Tibial artery (tissue), 4 donors: ENCODE measurements around the gene C20orf141.

Experiments
- DNase-seq, 2 donors: peaks; one replicate each; pipeline ENCODE4 v3.0.0-alpha.2; 2019
- H3K27ac ChIP-seq, 2 donors: fragments of 200-600 bp; sonication (generic) in 1 of 2; 1 replicate in 1 of 2; 2 replicates in 1 of 2; pipeline ENCODE4 v1.5.1; 2018 to 2019; ENCODE audit warnings: mild to moderate bottlenecking in 1 of 2
- H3K27me3 ChIP-seq, 2 donors: fragments of 200-600 bp; sonication (generic) in 1 of 2; one replicate each; pipeline versions ENCODE4 v1.5.1 to v1.6.0; 2016 to 2019
- H3K36me3 ChIP-seq, 3 donors: fragments of 200-600 bp; sonication (generic) in 2 of 3; one replicate each; pipeline ENCODE4 v1.5.1; 2016 to 2019; ENCODE audit warnings: mild to moderate bottlenecking in 2 of 3
- H3K4me1 ChIP-seq, 4 donors: fragments of 200-600 bp; sonication (generic) in 2 of 4; 1 replicate in 3 of 4; 2 replicates in 1 of 4; pipeline ENCODE4 v1.5.1; 2016 to 2019
- H3K4me3 ChIP-seq, 2 donors: fragments of 200-600 bp; sonication (generic) in 1 of 2; 1 replicate in 1 of 2; 2 replicates in 1 of 2; pipeline ENCODE4 v1.5.1; 2018 to 2019; ENCODE audit warnings: mild to moderate bottlenecking in 2 of 2
- H3K9me3 ChIP-seq, 3 donors: fragments of 200-600 bp; sonication (generic) in 1 of 3; one replicate each; pipeline ENCODE4 v1.5.1; 2016 to 2019
- intact Hi-C: fragments of 100-400 bp; cut with DNase I; formaldehyde crosslinking; loops from one replicate; pipeline ENCODE4 v1.15.0; 2023; ENCODE audit warnings: low total_unique reads
- TF ChIP-seq, protein P1 (sequence below), 2 experiments: fragments of 200-600 bp in 1 of 2; fragments of 450-650 bp in 1 of 2; IDR thresholded peaks; one replicate each; pipeline ENCODE4 v1.5.1; 2017 to 2019; ENCODE audit warnings: antibody characterized with exemption in 2 of 2, mild to moderate bottlenecking in 1 of 2, moderate library complexity in 1 of 2

Gene C20orf141

GRCh38 chr20:2858591-2858990 lies 43.8 kb downstream of the C20orf141 start:
- TF ChIP-seq, protein P1, sequence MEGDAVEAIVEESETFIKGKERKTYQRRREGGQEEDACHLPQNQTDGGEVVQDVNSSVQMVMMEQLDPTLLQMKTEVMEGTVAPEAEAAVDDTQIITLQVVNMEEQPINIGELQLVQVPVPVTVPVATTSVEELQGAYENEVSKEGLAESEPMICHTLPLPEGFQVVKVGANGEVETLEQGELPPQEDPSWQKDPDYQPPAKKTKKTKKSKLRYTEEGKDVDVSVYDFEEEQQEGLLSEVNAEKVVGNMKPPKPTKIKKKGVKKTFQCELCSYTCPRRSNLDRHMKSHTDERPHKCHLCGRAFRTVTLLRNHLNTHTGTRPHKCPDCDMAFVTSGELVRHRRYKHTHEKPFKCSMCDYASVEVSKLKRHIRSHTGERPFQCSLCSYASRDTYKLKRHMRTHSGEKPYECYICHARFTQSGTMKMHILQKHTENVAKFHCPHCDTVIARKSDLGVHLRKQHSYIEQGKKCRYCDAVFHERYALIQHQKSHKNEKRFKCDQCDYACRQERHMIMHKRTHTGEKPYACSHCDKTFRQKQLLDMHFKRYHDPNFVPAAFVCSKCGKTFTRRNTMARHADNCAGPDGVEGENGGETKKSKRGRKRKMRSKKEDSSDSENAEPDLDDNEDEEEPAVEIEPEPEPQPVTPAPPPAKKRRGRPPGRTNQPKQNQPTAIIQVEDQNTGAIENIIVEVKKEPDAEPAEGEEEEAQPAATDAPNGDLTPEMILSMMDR (IDR thresholded peaks at IDR 0.05), result no peak
- no peak overlapping the region for H3K27ac ChIP-seq
- no peaks in the 10 kb centered on the region for H3K9me3 ChIP-seq
- intact Hi-C loops, result no loop called here
- no peak overlapping the region for H3K4me3 ChIP-seq
- DNase-seq, result no peak
- H3K27me3 ChIP-seq, result no peaks in the 10 kb centered on the region
- peaks cover 29 to 34% (median 33%) of the 10 kb centered on the region in 3 donors for H3K36me3 ChIP-seq
- H3K4me1 ChIP-seq, result no peaks in the 10 kb centered on the region

- peaks cover 39 to 43% (median 43%) of the 10 kb centered on the region in 3 donors for H3K36me3 ChIP-seq
- no peaks in the 10 kb centered on the region for H3K9me3 ChIP-seq
- H3K4me3 ChIP-seq, result no peak overlapping the region
- H3K27ac ChIP-seq, result no peak overlapping the region
- DNase-seq, result no peak
- H3K4me1 ChIP-seq, result no peaks in the 10 kb centered on the region
- intact Hi-C loops, result no loop called here
- TF ChIP-seq, protein P1 (IDR thresholded peaks at IDR 0.05), result no peak
- no peaks in the 10 kb centered on the region for H3K27me3 ChIP-seq
These were observed 44.7 kb downstream of the C20orf141 start for GRCh38 chr20:2859330-2860121.

DNA sequence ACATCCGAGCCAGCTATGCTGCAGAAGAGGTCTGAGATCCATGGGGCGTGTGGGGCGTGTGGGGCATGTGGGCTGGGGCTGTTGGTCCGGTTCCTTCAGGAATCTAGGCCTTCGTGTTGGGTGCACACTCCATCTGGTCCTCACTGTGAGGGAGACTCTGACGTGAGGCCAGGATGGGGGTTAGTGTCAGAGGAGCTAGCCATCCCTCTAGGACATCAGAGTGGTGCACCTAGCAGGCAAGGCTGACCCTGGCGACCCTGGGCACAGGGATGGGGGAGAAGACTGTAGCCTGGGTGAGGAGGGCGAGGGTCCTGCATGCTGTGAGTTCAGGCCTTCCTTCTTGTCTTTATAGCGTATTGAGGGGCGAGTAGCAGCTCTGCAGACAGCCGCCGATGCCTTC lies 49.8 kb downstream of the C20orf141 start:
- Histone ChIP-seq H3K4me3 (no peak overlapping the region), H3K27ac (no peak overlapping the region), H3K4me1 (no peaks in the 10 kb centered on the region), H3K9me3 (no peaks in the 10 kb centered on the region), H3K36me3 (peaks cover 59 to 70% (median 59%) of the 10 kb centered on the region in 3 donors), H3K27me3 (no peaks in the 10 kb centered on the region)
- TF ChIP-seq, protein P1 (IDR thresholded peaks at IDR 0.05), result no peak
- intact Hi-C loops, result no loop called here
- DNase-seq, result no peak

- TF ChIP-seq, protein P1 (IDR thresholded peaks at IDR 0.05), result no peak
- Histone ChIP-seq H3K27me3 (no peaks in the 10 kb centered on the region), H3K4me1 (no peaks in the 10 kb centered on the region), H3K9me3 (no peaks in the 10 kb centered on the region), H3K4me3 (no peak overlapping the region), H3K27ac (no peak overlapping the region), H3K36me3 (peaks cover 59 to 70% (median 59%) of the 10 kb centered on the region in 3 donors)
- DNase-seq, result no peak
- intact Hi-C loops, result no loop called here
These were observed 50.3 kb downstream of the C20orf141 start for GRCh38 chr20:2865101-2865500.
